HG02885 (cell line): Measurements from ENCODE around the gene MGAT5B.

Source experiments
- ATAC-seq: cut with Tn5 transposase; IDR thresholded peaks from one replicate; pipeline ENCODE4 v1.9.1; 2021; ENCODE audit warnings: mild to moderate bottlenecking; ENCODE audit not compliant: unreplicated experiment, poor library complexity

Gene MGAT5B

GRCh38 chr17:76900723-76901122, 32.5 kb downstream of the MGAT5B start:
- no peak for ATAC-seq

GRCh38 chr17:76901542-76902197, 33.5 kb downstream of the MGAT5B start:
- no peak for ATAC-seq

DNA sequence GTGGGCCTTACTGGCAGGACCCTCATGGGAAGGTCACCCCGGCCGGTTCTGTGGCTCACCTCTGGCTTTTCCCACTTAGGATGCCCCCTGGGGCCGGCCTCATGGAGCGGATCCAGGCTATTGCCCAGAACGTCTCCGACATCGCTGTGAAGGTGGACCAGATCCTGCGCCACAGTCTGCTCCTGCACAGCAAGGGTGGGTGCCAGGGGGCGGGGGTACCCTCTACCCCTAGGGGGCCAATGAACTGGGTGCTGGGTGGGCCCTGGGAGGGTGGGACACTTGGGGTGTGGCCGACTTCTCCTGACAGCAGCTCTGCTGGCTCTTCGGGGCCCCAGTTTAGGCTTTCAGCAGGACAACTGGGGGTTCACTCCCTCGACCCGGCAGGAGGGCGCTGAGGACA, 34.3 kb downstream of the MGAT5B start:
- no peak for ATAC-seq

GRCh38 chr17:76903631-76904030, 35.4 kb downstream of the MGAT5B start:
- no peak for ATAC-seq

DNA sequence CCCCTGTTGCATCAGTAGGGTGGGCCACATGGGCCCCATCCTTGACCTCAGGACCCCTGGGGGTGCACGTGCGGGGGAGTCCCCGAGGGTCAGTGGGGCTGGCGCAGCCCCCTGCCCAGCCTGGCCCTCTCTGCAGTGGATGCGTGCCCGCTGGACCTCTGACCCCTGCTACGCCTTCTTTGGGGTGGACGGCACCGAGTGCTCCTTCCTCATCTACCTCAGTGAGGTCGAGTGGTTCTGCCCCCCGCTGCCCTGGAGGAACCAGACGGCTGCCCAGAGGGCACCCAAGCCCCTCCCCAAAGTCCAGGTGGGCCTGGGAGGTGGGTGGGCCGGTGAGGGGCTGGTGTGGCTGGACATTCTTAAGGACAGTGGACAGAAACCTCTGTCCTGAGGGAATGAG, 35.9 kb downstream of the MGAT5B start:
- ATAC-seq, result no peak

DNA sequence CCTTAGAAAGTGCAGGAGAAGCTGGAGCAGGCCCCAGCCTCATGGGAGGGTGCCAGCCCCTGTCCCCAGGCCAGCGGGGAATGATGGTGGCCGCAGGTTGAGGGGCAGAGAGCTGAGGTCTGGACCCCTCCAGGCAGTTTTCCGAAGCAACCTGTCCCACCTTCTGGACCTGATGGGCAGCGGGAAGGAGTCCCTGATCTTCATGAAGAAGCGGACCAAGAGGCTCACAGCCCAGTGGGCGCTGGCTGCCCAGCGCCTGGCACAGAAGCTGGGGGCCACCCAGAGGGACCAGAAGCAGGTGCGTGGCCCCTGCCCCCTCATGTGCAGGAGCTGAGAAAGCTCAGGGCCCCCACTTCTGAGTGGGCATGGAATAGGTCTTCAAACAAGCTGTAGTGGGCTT, 36.8 kb downstream of the MGAT5B start:
- ATAC-seq, result no peak

GRCh38 chr17:76905836-76906235, 37.6 kb downstream of the MGAT5B start:
- no peak for ATAC-seq

DNA sequence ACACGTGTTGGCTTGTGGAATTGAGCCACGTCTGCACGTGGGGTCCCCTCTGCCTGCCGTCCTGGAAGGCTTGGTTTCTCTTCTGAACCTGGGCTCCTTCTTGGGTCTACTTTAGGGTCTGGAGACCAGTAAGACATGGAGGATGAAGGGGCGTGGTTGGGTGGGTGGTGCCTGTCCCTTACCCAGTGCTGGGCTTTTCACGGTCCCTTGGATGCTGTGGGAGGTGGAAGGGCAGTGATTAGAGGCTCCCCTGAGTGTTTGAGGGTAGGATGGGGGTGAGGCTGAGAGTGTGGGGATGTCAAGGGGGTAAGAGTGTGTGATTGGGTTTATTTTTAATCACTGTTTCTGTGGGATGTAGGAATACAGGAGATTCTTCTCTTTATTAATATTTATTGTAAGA, 38.3 kb downstream of the MGAT5B start:
- no peak for ATAC-seq

DNA sequence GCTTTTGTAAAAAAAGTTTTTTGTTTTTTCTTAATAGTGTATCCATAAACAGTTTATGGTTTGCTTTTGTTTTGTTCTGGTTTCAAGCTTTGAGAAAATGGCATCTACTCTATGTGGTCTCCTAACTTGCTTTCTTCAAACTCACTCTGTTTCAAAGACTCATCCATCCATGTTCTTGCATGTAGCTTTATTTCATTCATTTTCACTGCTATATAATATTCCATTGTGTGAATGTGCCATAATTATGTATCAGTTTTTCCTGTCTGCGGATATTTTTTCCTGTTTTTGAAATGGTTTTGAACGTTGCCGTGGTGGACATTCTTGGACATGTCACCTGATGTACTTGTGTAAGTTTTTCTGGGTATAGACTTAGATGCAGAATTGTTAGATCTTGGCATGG, 39.1 kb downstream of the MGAT5B start:
- no peak for ATAC-seq

DNA sequence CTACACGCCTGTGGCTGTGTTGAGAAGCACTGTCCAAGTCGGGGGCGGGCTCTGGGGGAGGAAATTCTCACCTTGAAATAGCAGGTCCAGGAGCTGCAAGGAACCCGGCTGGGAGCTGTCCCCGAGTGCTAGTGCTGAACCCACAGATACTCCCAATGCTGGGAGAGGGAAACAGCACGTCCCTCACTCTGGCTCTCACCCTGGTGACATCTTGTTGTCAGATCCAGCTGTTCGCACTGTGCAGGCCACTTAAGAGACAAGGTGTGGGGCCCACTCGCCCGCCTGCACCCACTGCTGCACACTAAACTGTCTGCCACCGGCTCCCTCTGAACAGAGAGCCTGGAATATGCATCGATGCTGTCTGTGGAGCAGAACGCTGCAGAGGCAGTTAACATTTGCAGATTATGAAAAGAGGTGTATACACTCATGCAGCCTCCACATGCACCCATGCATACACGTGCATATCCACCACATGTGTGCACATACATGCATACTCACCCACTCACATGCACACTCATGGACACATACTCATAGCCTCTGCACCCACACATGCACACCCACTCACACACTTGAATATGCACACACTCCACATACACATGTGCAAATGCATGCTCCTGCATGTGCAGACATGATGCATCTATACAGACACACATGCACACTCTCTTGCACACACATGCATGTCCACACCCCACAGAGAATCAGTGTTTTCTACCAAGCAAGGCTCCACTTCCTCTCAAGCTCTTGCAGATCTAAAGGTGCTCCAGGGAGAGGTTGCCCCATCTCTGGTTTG, 42.0 kb downstream of the MGAT5B start:
- ATAC-seq, result no peak

GRCh38 chr17:76911299-76912017, 43.3 kb downstream of the MGAT5B start:
- no peak for ATAC-seq

- no peak for ATAC-seq
These were observed 44.4 kb downstream of the MGAT5B start for GRCh38 chr17:76912421-76913164.

DNA sequence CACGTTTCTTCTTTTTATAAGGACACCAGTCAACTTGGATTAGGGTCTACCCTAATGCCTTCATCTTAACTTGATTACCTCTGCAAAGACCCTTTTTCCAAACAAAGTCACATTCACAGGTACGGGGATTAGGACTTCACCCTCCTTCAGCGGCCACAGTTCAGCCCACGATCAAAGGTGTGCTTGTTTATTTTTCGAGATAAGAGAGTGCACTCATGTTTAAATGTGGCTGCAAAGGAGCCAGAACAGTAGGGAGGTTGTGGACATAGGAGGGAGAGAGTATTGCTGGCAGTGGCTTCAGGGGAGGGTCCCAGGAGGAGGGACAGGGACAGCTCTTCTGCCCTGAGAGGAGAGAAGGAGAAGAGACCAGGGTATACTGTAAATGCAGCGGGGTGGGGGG, 46.7 kb downstream of the MGAT5B start:
- no peak for ATAC-seq

GRCh38 chr17:76915840-76916510, 47.8 kb downstream of the MGAT5B start:
- no peak for ATAC-seq

- ATAC-seq, result no peak
These were observed 49.6 kb downstream of the MGAT5B start for GRCh38 chr17:76917829-76918228.

DNA sequence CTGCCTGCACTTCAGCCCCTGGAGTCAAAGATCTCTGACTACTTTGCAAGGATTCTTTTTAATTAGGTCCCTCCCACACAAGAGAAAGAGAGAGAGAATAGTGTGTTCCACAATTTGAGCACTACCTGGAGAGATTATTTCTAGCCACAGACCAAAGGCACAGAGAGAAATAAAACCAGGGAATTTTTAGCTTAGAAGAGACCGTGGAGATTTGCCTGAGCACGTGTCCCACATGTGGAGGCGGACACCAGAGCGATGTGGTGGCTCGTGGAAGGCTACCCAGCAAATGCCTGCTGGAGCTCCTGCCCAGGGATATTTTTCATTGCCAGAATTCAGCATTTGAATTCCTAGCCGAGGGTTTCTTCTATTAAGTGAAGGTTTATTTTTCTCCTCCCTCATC, 50.6 kb downstream of the MGAT5B start:
- no peak for ATAC-seq

DNA sequence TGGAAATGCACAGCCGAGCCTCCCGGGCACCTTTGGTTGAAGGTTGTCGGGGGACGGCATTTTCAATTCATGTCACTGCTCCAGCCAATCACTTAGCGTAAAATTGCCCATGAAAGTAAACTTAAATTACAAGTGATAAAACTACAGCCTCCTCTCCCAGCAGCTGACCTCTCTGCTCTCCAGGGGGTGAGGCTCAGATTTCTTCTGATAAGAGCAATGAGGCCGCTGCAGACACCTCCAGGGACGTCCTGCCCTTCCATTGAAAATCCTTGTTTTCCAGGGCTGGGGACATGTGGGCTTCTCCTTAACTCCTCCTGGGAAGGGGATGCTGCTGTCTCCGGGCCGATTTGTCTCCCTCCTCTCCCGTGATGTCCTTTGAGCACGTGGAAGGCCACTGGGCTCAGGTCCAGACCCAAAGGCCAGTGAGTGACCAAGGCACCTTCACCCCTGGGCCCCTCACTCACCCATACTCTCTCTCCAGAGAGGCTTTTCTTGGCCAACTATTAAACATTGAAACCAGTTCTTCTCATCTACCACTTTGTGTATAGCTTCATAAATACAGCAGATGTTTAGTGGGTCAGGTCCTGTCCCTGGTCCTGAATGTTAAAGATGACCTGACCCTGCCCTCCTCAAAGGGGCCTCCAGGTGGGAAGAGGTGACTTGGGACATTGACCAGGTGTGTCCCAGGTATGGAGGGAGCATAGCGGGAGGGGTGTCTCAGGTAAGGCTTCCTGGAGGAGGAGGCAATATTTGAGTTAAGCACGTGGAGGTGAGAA, 52.3 kb downstream of the MGAT5B start:
- ATAC-seq, result no peak

DNA sequence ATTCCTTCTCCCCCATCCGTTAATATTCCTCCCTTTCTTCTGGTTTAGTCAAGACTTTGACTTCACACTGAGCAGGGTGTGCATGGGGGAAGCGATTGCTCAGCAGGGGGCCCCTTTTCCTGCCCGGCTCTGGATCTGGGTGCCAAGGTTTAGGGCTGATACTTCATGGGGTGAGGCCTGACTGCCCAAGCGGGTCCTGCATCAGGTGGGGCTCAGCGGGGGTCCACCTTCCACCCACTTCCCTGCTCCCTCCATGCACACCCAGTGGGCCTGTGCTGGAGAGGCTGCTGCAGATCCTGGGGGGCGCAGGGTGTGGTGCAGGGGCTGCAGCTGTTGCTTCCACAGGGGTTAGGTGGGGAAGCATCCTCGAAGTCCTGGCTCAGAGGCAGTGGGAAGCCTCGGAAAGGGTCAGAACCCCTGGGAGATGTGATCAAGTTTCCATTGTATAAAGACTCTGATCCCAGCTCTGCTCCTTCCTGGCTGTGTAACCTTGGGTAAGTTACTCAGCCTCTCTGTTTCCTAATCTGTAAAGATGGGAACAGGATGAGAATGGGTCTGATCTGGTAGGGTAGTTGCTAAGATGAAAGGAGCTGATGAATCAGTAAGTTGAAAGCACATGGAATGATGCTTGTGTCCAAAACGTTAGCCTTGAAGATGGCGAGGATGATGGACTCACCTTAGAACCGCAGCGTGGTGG, 53.3 kb downstream of the MGAT5B start:
- no peak for ATAC-seq

GRCh38 chr17:76922084-76922483, 53.9 kb downstream of the MGAT5B start:
- no peak for ATAC-seq
